Neural progenitor cell (in vitro differentiated cells): ENCODE measurements around the gene IFFO2.

Experiments
- CTCF ChIP-seq: fragments of 200-600 bp; sonication (generic); IDR thresholded peaks from 2 replicates; pipeline ENCODE4 v1.5.1; 2017; ENCODE audit warnings: antibody characterized with exemption, mild to moderate bottlenecking
- EZH2phosphoT487 ChIP-seq: fragments of 200-600 bp; sonication (generic); IDR thresholded peaks from 2 replicates; pipeline ENCODE4 v1.6.1; 2017; ENCODE audit warnings: antibody characterized with exemption

- TF ChIP-seq CTCF = no peak
- TF ChIP-seq EZH2phosphoT487 = no peak
Measured at GRCh38 chr1:18907917-18908845, 48.3 kb downstream of the IFFO2 start.
